CMK (cell line): Measurements from ENCODE around the gene DGKQ.
"Not testable (repeated sequence)": the region's sequence is repeated elsewhere in the genome, so short reads cannot be mapped to it uniquely, and the experiment has no call there.

Experiments used
- DNase-seq: peaks from one replicate; pipeline ENCODE4 v3.0.0-alpha.2; 2010; ENCODE audit warnings: low read depth

The DGKQ gene

DNA sequence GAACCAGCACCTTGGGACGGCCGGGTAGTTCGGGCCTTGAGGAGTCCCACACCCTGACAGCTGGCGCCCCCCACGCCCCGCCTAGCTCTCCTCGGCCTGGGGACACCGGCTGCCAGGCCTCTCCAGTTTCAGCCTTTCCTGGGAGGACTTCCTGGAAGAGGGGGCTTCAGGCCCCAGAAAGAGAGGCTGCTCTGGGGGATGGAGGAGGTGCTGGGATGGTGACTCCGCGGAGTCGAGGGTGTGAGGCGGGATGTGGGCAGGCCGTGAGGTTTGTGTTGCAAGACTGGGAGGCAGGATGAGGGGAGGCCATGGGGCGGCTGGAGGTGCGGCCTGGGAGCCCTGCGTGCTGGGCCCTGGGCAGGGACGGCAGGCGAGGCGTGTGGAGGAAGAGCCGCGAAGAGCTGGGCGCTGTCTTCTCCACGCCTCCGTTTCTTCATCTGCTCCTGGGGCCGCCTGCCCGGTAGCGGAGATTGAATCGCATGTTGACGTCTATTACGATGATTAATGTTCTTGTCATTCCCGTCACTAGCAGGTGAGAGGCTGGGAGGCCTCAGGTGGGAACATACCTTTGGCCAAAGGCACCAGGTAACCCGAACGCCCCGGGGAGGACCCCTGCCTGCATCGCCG, 37.1 kb upstream of the DGKQ start:
- no peak for DNase-seq

GRCh38 chr4:1009542-1010394, 36.4 kb upstream of the DGKQ start:
- no peak for DNase-seq

DNA sequence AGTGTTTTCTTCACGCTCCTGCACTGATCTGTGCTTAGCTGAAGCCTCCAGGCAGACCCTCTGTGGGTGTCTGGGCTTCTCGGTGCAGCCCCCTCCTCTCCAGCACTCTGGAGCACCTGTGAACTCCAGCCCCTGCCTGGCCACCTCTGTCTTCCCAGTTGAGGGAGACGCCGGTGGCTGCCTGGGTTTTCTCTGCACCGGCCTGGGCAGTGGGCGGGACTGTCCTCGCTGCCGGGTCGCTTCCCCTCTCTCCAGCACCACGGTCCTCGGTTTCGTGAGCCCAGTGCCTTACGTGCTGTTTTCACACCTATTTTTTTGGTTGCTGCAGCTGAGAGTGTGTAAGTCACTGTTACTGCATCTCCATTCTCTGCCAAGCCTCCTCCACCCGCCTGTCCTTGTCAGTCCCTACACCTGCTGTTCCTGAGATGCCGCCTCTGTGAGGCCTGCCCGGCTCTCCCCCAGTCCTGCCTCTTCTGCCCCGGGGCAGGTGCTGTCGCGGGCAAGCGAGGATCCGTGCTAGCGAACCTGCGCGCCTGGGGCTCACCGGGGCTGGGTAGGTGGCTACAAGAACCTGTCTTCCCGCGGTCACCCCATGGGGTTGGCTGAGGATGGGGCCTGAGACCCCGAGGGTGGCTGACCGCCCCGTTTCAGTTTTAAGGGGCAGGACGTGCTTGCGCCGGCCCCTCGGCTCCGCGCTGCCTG, 35.6 kb upstream of the DGKQ start:
- DNase-seq, result no peak

DNA sequence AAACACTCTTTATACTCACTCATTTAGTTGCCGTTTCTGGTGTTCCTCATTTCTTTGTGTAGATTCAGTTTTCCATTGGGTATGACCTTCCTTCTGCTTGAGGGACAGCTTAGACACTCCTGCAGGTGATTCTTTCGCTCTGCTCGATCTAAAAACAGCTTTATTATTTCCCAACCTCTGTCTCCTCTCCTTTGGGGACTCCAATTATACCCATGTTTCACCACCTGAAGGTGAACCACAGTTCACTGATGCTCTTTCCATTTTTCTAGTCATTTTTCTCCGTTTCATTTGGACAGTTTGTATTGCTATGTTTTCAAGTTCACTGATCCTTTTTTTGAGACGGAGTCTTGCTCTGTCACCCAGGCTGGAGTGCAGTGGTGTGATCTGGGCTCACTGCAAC, 33.5 kb upstream of the DGKQ start:
- no peak for DNase-seq

- DNase-seq, result no peak
These were observed 31.5 kb upstream of the DGKQ start for GRCh38 chr4:1004557-1005485.

GRCh38 chr4:1004071-1004418, 30.7 kb upstream of the DGKQ start:
- no peak for DNase-seq

GRCh38 chr4:1003271-1004070, 30.1 kb upstream of the DGKQ start:
- no peak for DNase-seq

- no peak for DNase-seq
These were observed 29.4 kb upstream of the DGKQ start for GRCh38 chr4:1002631-1003251.

- no peak for DNase-seq
These were observed 28.8 kb upstream of the DGKQ start for GRCh38 chr4:1002131-1002630.

GRCh38 chr4:1001561-1002130, 28.3 kb upstream of the DGKQ start:
- DNase-seq, result no peak

DNA sequence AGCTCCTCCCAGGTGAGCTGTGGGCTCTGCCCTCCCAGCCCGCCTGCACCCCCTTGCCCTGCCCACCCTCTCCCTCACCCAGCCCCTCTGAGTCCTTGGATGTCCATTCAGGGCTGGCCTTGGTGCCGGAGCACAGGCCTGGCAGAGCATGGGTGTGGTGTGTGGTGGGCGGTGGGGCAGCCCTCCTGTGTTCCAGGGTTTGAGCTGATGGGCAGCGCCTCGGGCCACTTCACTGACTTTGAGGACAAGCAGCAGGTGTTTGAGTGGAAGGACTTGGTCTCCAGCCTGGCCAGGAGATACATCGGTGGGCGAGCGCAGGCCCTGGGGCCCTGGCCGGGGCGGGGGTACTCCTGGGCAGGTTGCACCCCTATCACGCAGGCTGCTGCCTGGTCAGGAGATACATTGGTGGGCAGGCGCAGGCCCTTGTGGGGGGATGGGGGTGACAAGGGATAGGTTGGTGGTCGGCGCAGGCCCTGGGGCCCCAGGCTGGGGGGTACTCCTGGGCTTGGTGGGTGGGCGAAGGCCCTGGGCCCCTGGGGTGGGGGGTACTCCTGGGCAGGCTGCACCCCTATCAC, 27.4 kb upstream of the DGKQ start:
- DNase-seq, result no peak

- DNase-seq, result no peak
These were observed 26.6 kb upstream of the DGKQ start for GRCh38 chr4:999882-1000425.

- not testable (repeated sequence) for DNase-seq
These were observed 26.0 kb upstream of the DGKQ start for GRCh38 chr4:999240-999863.

DNA sequence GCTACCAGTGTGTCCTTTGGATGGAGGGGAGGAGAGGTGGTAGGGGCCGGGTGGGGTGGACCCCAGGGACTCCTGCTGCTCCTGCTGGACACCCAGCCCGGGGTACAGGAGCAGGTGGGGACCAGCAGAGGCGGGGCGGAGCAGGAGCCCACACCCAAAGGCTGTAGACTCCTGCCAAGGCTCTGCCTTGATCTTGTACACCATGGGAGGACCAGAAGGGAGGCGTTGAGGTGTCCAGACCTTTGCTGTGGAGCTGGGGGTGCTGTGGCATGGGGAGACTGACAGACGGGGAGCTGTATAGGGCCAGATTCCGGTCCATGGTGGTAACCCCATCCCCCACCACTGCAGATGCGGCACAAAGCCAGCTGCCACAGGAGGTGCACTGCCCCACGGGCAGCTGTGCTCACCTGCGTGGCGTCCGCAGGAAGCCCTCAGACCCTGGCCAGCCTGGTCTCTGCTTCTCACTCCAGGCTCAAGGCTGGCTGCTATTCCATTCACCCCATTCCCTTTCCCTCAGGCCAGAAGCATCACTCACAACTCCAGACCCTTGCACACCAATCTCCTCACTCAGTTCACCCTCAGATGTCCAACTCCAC, 24.8 kb upstream of the DGKQ start:
- DNase-seq, result no peak

DNA sequence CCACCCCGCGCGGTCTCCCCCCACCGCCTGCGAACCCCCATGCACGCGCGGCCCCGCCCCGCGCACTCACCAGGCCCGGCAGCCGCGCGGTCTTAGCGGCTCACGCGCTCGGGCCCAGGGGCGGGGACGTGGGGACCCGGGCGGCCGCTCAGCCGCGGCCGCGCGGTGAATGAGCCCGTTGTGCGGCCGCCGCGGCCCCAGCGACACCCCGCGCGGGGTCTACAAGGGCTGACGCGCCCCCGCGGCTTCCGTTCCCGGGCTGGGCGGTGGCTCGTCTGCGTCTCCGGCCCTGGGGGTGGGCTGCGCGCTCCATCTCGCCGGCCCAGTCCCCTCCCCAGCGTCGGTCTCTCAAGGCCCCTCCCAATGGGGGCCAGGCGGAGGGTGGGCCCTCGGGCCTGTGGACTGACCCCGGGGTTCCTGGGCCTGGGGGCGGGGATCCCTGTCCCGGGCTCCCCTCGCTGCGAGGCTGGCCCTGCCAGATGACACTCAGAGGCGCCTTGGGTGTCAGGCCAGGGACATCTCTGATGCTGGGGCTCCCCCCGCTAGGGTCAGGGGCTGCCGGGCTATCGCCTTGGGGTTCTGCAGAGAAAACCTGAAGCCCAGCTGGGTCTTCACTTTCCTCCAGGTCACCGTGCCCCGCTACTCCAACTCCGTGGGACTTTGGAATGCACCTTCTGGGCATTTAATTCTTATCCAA, 24.2 kb upstream of the DGKQ start:
- DNase-seq, result no peak

GRCh38 chr4:996997-997374, 23.6 kb upstream of the DGKQ start:
- no peak for DNase-seq

GRCh38 chr4:996030-996996, 22.9 kb upstream of the DGKQ start:
- DNase-seq, result no peak
